ENCODE results near the gene MRGPRX4.

Gene MRGPRX4

GRCh38 chr11:18221274-18221876 lies 48.7 kb downstream of the MRGPRX4 start:
- DNase-seq: no peak

- DNase-seq: no peak
These were observed 50.3 kb downstream of the MRGPRX4 start for GRCh38 chr11:18222814-18223421.
